SKM-1 treated with dmso at 0.1 percent for 144 hours (cell line): ENCODE data around the gene UBE2V1.
A peak's percentile ranks its signal among the peaks of the same experiment; 100 is the strongest.
"Not testable (repeated sequence)": the region's sequence is repeated elsewhere in the genome, so short reads cannot be mapped to it uniquely, and the experiment has no call there.

ENCODE experiments used
- DNase-seq: peaks from one replicate; lab custom pipeline; 2025; ENCODE audit not compliant: unreplicated experiment; lab: John Stamatoyannopoulos, UW

The UBE2V1 gene

DNA sequence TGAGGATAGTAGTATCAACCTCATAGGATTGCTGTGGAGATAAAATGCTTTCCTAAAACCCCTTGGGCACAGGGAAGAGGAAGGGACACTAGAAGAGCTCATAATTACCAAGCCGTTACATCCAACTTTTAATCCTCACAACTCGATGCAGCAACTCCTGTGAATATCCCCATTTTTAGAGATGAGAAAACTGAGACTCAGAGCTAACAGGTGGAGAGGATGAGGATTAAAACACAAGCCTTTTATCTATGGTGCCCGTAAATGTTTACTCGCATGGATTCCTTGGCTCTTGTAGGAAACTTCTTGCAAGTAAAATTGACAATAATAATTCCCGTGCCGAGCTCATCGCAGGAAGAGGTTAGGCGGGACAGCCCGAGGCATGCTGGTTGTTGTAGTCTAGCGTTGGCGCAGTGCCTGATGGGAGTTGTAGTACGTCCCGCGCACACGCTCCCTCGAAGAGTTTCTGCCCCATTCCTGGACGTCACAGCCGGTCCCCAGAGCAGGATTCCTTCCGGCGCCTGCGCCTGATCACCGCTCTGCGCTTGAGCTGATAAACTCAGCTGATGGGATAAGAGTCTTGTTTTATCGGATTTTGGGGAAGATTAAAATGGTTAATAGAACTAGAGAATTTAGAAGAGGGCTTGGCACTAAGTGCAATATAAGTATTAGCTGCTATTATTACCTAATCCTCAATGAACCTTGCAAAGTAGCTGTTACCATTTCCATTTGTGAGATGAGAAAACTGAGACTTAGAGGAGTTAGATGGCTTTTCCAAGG is 2.8 kb upstream of the UBE2V1 start:
- DNase-seq: peak; percentile 94

DNA sequence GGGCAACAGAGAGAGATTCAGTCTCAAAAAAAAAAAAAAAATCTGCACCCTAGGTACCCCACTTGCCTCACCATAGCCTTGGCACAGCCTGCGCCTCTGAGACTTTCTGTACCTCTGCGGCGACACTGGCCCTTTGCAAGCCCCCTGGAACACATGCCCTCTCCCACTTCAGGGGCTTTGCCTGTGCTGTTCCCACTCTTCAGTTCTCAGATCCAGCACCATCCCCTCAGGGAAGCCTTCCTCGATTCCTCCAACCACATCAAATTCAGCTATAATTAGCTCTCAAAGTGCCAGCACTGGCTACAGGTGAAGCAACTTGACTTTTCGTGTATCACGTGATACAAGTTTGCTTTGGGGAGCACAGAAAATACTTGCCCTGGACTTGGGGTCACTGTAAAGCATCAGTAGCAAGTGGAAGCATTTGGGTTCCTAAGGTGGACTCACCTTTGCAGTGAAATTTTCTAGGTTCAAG is 2.1 kb upstream of the UBE2V1 start:
- no peak for DNase-seq

DNA sequence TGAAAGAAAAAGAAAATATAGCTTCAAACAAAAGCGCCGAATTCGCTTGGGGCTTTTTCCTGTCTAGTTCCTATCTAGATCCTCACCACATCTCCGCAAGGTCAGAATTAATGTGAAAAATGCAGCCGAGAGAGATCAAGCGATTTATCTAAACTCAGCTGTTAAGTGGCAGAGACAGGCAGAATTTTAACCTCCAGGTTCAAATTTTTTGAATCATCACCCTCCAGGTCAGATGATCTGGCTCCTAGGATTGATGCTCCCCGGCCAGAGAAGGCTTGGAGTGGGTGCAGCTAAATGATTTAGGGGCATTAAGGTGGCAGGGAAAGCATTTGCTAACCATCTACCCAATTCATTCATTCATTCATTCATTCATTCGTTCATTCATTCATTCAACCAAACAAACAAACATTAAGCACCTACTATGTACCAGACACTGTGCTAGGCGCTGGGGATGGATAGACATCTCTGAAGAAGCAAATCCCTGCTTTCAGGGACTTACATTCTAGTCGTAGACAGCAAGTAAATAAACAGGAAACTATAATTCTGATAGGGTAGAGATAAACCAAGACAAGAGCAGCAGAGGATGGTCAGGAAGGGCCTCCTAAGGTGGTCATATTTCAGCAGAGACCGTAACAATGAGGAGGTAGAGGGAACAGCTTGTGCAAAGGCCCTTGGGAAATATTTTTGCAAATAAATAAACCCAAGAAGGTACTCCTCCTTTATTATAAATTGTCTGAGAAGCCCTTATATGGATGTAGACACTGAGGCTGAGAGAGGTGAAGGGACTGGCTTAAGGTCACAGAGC is 672 bp upstream of the UBE2V1 start:
- DNase-seq: no peak

DNA sequence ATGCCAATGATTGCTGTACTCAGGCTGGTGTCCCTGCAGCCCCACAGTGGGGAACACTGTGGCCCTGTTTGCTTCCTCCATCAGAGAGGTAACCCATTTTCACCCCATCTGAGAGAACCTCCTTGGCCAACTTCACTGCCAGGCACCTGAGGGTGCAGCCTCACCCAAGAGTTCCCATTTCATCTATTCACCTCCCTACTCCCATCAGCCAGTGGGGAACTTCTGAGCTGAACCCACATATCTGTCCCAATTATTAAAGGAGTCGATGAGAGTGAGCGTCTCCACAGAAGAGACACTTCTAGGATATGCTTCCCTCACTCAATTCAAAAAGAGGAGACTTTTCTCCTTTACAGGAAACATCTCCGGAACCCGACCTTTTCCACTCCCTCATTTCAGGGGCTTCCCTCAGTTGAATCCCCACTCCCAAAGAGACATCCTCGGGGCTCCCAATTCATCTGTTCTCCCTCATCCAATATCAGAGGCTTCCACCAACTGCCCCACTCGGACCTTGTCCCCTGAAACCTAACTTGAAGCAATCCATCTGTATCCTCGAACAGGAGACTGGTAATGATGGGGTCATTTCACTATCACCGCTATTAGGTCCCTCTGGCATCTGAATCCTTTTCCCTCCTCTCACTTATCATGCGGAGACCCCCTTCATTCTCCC is 988 bp downstream of the UBE2V1 start:
- no peak for DNase-seq

DNA sequence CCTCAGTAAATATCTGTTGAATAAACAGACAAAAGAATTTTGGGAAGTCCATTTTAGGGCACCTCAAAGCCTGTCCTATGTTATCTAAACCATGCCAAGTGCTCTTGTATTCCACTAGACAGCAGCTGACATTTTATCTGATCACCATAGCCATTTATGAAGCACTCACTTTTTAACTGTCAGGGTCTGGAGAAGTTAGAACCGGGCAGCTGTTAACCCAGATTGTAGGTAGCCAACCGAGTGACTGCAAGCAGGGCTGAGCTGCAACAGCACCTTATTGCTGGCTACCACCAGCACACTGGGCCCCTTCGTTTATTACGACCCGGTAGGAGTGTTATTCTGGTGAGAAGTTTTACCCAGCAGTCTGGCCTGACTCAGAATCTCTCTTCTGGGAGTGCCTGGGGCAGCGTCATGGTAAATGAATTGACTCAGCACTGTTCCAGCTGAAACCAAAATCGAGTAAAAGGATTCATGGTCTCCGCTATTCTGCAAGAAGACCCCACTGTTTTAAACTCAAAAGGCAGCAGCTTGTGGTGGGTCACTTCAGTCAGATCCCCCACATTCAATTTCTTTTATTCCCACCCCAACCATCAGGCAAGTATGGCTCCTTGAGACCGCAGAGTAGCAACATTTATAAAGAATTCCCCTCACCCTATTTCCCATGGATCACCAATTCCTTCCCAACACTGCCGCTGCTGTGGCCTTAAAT is 1.7 kb downstream of the UBE2V1 start:
- DNase-seq: no peak

DNA sequence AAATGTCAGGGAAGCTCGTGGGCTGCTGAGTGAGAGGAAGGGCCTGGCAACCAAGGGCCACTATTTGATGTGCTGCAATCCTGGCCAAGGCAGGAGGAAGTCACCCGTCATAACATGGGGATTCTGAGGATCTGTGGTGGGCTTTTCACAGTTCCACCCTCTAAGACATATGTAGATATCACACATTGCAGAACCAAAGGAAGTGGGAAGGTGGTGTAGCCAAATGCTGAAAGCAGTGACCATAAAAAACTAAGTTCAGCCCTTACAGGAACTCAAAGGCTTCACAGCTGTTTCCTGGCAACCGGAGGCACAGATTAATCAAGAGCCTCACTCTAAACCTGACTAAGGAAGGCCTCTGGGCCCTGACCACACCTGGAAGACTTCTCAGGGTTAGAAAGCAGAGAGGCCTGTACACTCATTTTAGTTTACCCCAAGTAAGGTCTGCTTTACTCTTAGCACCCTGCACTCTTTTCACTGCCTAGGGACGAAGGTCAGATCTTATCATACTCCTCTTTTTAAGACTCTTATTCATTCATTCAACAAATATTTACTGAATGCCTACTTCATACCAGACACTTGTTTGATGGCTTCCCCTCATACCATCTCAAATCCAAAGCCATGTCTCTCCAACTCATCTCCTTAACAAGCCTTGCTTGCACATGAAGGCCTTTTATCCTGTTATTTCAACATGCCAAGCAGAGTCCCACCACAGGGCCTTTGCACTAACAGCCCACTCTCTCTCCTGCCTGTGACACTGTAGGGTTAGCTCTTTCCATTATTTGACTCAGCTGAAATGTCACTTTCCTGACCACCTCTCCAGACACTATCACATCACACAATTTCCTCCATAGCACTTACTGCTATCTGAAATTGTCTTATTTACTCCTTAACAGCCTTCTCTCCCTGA is 2.6 kb downstream of the UBE2V1 start:
- DNase-seq: peak; percentile 51

DNA sequence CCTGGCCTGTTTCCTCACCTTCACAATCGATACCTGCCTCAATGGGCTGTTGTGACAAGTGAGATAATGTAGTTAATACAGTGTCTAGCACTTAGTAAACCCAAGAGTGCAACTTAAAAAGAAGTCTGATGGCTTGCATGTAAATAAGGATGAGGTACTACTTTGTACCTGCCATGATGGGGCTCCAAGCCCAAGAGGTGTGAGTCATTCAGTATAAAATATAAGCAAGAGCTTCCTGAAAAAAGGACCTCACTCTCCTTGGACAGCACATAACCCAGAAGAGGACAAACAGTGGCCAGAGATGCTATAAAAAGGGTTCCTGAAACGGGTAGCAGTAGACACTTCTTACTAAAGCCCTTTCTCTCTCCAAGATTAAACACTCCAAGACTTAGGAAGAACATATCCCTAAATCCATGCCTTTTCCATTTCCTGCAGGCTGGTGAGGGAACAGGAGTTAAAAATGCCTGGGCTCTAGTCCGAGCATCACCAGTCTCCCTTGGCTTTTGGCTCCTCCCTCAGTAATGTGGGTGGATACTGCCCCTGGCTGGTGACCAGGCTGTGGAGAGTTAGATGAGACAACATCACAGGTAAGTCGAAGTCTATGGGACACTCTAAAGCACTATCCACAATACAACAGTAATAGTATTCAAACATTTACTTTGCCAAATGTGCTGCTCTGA is 4.3 kb downstream of the UBE2V1 start:
- DNase-seq: no peak

DNA sequence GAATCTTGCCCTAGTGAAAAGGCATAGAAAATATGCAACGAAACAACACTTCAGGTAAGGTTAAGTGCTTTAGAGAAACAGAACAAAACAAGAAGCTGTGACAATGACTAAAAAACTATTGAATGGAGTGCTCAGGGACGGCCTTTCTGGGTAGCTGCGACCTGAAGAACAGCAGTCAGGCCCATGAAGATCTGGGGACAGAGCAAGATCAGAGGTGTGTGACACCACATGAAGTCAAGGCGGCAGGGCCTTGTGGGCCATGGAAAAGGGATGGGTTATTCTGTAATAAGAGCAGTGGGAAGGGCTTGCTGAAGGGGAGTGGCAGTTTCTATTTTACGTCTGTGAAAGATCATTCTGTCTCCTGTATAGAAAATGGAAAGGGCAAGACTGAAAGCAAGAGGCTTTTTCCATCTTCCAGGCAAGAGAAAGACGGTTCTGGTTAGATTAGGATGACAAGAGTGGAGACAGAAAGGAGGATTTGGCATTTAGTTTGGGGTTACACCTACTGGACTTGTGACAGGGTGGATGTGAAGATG is 5.1 kb downstream of the UBE2V1 start:
- DNase-seq: no peak

DNA sequence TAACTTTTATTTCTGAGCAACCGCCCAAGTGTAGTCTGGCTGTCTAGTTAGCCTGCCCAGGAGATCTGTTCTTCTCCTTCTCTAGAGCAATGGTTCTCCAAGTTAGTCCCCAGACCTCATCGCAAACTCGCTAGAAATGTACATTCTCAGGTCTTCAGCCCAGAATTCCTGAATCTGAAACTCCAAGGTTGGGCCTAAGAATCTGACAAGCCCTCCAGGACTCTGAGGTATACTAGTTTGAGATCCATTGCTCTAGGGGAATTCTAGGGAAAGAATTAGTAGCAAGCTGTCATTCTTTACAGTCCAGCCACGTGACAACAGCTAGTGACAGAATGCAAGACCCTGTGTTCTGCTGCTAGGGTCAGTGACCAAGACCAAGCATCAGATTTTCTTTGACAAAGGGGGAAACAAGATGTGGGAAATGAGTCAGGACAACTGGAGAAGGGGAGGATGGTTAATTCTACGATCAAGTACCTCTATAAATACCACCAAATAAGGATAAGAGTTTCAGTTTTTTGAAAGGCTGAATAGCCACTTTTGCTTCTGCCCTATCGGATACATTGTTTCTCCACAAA is 5.8 kb downstream of the UBE2V1 start:
- no peak for DNase-seq

DNA sequence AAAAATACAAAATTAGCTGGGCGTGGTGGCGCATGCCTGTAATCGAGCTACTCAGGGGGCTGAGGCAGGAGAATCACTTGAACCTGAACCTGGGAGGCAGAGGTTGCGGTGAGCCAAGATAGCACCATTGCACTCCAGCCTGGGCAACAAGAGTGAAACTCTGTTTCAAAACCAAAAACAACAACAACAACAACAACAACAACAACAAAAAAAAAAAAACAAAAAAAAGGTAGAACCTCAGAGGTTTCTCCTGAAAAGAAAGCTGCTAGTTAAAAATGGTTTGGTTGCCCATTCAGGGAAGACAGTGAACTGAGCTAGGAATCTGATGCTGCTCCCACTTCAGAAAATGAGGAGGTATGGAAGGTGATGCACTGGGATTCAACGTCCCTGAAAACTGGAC is 6.3 kb downstream of the UBE2V1 start:
- DNase-seq: not testable (repeated sequence)

DNA sequence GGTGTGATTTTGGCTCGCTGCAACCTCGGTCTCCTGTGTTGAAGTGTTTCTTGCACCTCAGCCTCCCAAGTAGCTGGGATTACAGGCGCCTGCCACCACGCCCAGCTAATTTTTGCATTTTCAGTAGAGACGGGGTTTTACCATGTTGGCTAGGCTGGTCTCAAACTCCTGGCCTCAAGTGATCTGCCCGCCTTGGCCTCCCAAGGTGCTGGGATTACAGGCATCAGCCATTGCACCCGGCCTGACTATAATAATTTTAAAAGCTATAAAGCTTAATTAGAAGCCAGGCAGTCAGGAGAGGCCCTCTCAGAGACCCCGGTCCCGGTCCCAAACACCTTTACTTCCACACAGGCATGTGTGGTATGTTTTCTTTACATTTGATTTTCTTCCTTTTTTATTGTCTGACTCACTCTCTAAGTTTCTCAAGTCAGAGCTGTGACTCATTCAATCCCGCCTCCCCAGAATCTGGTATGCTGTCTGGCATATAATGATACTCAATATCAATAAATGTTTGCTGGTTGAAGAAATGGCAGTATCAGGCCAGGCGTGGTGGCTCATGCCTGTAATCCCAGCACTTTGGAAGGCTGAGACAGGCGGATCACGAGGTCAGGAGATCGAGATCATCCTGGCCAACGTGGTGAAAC is 9.4 kb downstream of the UBE2V1 start:
- not testable (repeated sequence) for DNase-seq

DNA sequence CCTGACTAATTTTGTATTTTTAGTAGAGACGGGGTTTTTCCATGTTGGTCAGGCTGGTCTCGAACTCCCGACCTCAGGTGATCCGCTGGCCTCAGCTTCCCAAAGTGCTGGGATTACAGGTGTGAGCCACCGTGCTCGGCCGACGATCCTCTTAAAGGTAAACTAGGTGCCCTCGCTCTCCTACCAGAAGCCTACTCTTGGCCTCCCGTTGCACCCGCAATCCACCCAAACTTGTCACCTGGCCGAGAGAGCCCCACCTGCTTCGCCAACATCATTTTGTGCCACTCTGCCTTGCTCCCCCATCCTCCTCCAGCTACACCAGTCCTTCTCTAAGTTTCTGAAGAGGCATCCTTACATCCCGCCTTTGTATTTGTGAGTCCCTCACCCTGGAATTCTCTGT is 10.4 kb downstream of the UBE2V1 start:
- DNase-seq: not testable (repeated sequence)

DNA sequence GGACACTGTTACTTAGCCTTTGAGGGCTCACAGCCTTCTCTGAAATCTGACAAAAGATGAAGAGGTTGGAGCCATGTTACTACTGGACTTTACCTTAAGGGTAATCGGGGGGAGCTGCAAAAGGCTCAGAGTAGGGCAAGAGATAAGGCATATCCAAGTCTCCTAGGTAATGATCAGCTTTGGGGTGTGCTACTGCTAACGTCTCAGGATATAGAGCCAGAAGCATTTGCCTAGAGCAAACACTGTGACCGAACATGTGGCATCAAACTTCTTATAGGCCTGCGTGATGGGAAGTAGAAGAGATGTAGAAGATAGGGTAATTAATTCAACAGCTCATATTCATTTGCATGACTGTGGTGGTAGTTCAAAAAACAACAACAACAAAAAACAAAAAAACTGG is 11.1 kb downstream of the UBE2V1 start:
- DNase-seq: no peak

DNA sequence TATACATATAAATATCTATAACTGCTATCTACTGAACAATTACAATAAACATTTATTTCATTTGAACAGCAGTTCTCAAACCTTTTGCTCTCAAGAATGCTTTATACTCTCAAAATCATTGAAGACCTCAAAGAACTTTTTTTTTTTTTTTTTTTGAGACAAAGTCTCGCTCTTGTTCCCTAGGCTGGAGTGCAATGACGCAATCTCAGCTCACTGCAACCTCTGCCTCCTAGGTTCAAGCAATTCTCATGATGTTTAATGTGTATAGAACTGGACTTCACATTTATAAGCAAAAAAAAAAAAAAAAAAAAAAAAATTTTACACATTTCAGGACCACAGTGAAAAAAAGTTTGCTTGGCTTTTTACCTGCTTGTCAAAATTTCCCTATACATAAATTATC is 11.7 kb downstream of the UBE2V1 start:
- DNase-seq: no peak

DNA sequence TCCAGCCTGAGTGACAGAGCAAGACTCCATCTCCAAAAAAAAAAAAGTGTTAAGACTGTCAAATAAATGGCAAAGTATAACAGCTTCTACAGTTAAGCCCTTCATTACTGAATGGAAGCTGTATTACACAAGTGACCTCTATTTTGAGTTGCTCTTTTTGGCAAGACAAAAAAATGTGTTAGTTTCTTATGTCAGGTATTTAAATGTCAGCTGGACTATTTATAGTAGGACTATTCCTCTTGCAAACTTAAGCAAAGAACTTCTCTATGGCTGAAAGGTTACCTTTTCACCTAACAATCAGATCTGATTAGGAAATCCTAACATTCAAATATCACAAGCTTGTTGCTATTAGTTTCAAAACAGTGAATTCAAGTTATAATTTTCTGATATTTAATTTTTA is 12.4 kb downstream of the UBE2V1 start:
- DNase-seq: no peak

DNA sequence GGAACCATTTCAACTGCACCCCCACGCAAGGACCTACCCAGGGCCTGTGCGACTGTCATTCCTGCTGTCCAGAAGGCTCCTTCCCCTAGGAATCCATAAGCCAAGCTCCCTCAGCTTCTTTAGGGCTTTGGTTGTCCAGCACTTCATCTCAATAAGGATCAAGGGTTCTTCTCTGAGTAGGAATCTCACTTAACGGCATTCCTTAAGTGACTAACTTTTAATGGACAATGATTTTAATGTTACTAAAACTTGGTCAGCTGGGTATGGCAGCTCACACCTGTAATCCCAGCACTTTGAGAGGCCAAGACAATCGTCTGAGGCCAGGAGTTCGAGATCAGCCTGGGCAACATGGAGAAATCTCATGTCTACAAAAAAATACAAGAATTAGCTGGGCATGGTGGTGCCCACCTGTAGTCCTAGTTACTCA is 13.4 kb downstream of the UBE2V1 start:
- no peak for DNase-seq

DNA sequence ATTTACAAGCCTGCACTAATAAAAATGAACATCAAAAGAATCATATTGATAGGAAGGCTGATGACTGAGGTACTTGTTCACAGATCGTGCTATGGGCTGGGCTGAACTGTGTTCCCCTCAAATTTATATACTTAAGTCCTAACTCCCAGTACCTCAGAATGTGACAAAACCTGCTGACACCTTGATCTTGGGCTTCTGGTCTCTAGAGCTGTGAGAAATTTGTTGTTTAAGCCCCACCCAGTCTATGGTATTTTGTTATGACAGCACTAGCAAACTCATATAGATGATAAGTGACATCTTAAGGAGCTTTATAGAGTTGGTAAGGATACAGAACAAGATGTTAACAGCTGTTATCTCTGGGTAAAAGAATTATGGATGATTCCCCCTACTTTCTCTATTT is 13.8 kb downstream of the UBE2V1 start:
- no peak for DNase-seq

DNA sequence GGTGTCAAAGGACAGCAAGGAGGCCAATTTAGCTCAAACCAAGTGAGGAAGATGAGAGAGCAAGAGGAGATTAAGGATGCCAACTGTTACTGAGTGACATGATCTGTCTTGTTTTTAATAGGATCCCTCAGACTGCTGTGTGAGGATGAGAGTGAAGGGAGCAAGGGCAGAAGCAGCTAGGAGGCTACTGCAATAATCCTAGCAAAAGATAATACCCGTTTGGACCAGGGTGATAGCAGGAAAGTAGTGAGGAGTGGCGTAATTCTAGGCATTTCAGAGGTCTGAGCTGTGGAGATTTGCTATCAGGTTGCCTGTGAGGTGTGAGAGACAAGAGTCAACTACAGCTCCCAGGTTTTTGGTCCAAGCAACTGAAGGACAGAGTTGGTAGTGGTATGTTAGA is 14.7 kb downstream of the UBE2V1 start:
- DNase-seq: no peak
